ENCODE measurements around the gene SERPINA3.

DNA sequence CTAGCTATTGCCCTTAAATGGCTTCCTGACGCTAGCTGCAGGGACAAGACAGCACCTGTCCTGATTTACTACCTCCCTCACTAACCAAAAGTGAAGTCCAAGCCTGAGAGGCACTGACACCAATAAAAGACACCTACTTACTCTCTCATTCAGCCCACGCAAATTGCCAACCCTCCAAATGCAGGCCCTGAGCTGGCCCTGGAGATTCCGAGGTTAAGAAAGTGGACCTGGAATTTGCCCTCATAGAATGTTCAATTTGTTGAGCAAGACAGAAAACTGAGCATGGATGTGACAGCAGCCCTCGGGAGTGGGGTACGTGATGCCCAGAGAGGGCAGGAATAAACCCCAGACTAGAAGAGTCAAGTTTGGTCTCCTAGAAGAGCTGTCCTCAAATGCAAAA lies 16.4 kb downstream of the SERPINA3 start:
- TF ChIP-seq, protein P1, sequence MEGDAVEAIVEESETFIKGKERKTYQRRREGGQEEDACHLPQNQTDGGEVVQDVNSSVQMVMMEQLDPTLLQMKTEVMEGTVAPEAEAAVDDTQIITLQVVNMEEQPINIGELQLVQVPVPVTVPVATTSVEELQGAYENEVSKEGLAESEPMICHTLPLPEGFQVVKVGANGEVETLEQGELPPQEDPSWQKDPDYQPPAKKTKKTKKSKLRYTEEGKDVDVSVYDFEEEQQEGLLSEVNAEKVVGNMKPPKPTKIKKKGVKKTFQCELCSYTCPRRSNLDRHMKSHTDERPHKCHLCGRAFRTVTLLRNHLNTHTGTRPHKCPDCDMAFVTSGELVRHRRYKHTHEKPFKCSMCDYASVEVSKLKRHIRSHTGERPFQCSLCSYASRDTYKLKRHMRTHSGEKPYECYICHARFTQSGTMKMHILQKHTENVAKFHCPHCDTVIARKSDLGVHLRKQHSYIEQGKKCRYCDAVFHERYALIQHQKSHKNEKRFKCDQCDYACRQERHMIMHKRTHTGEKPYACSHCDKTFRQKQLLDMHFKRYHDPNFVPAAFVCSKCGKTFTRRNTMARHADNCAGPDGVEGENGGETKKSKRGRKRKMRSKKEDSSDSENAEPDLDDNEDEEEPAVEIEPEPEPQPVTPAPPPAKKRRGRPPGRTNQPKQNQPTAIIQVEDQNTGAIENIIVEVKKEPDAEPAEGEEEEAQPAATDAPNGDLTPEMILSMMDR (conservative IDR thresholded peaks at IDR 0.05; ENCODE audit: low read length) = no peak
- no peak for TF ChIP-seq EZH2phosphoT487 (IDR thresholded peaks at IDR 0.05; ENCODE audit: borderline replicate concordance)
